ENCODE results near the gene ANKFN1. TPM values are rescaled to one million over a fixed set of nuclear protein-coding genes. Genes with fewer than 3 reads are reported as not detected.

The ANKFN1 gene
- polyA plus RNA-seq, 3 donors from 2014 or later = not detected

DNA sequence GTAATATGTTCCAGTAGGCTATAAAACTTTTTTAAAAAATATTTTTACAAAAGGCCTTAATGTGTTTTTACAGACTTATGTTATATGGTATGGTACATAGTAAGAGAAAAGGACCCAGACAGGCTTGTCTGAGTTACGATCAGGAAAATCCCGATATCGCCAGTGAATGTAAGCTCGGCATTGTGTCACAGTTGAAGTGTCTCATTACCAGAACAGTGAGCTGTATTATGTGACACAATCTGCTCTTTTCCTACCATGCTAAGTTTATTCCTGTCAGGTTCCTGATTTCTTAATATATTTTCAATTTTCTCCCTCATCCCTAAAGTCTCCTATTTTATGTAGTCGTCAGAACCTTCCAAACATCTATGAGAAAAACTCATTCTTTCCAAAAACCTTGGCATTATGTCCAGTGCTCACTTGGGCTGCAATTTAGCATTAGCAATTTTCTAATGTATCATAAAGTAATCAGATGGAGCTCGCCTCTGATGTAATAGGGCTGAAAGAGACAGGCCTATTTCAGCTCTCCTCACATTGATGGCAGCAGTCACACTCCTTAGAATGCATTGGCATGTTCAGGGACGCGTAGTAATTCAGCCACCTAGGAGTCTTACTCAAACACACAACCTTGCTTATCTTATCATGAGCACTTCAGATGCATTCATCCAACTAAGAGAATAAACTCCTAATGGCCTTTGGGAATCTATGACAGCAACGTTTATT is 292.6 kb downstream of the ANKFN1 start:
- no peaks in the 10 kb centered on the region for H3K9me3 Mint-ChIP-seq
- H3K27ac Mint-ChIP-seq = no peak overlapping the region
- H3K4me1 Mint-ChIP-seq = no peaks in the 10 kb centered on the region
- H3K4me3 Mint-ChIP-seq = no peak overlapping the region
- no peak for DNase-seq
- H3K36me3 Mint-ChIP-seq = no peaks in the 10 kb centered on the region
- peaks cover 0 to 5% (median 1%) of the 10 kb centered on the region in 3 donors for H3K27me3 Mint-ChIP-seq (ENCODE audit: low read depth in 3 of 3)

DNA sequence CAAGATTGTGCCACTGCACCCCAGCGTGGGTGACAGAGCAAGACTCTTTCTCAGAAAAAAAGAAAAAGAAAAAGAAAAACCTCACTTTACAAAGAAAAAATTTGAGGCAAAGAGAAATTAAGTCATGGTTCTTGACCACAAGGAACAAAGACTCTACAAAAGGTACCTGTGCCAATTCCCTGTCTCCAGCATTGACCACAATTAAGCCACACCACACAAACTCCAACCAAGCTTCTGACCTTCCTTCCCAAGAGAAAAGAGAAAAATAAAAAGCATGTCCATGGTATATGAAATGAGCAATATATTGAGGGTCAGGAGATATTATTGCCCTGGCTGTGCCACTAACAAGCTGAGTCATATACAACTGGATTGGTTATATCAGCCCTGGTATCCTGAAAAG is 293.9 kb downstream of the ANKFN1 start:
- Mint-ChIP-seq H3K27me3 (ENCODE audit: low read depth in 3 of 3) (peaks cover 0 to 5% (median 1%) of the 10 kb centered on the region in 3 donors), H3K27ac (no peak overlapping the region), H3K36me3 (no peaks in the 10 kb centered on the region), H3K9me3 (no peaks in the 10 kb centered on the region), H3K4me3 (no peak overlapping the region), H3K4me1 (no peaks in the 10 kb centered on the region)
- no peak for DNase-seq

DNA sequence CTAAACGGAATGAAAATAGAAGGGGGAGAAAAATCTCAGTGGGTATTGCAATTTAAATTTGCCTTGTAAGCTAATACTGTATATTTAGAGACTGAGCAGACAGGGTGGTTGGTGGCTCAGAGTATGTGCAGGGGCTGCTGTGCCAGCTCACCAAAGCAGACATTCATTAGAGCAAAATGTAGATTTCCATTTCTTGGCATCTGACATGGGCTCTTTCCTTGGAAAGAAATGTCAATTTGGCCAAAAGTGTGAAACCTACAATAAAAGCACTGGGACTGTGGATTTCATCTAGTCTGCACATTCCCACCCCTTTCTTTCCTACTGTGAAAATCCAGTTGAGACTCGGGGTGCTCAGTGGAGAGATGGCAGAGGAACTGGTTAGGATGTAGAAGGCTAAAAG is 295.1 kb downstream of the ANKFN1 start:
- H3K27me3 Mint-ChIP-seq (ENCODE audit: low read depth in 3 of 3) = peaks cover 0 to 6% (median 1%) of the 10 kb centered on the region in 3 donors
- no peaks in the 10 kb centered on the region for H3K9me3 Mint-ChIP-seq
- H3K27ac Mint-ChIP-seq = no peak overlapping the region
- no peaks in the 10 kb centered on the region for H3K36me3 Mint-ChIP-seq
- DNase-seq = no peak
- no peaks in the 10 kb centered on the region for H3K4me1 Mint-ChIP-seq
- H3K4me3 Mint-ChIP-seq = no peak overlapping the region

DNA sequence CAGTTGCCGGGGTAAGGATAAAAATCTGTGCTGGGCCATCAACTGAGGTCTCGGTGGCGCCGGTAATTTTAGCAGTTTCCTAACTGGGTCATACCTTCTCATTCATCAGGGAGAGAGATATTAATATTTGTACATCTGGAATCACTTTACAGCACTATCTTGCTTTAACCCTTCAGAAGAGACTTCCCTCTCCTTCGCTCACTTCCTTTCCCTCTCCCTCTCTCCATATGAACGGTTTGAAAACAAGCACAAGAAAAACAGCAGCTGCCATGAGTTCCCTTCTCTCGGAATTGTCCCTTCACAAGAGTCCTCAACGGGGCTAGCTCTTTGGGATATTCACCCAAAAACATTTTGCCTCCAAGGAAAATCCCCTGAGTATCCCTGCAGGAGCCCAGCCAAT is 295.9 kb downstream of the ANKFN1 start:
- Mint-ChIP-seq H3K27ac (no peak overlapping the region), H3K4me1 (no peaks in the 10 kb centered on the region), H3K4me3 (no peak overlapping the region), H3K9me3 (no peaks in the 10 kb centered on the region), H3K36me3 (no peaks in the 10 kb centered on the region), H3K27me3 (ENCODE audit: low read depth in 3 of 3) (peaks cover 1 to 6% (median 4%) of the 10 kb centered on the region in 3 donors)
- no peak for DNase-seq

DNA sequence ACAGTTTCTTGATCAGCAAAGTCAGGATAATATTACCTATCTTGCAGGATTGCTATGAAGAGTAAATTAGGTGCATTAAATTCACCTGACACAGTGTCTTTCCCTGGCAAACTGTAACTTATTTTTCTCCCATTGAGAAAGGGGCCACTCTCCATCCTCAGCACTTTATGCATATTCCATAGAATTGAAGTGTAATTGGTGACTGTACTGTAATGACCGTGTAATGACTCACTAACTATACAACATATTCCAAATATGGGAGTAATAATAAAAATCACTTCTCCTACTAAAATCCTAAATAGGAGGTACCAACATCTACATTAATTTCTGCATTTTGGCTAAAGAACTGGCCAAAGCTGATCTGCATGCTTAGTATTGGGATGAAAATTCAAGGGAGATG is 298.4 kb downstream of the ANKFN1 start:
- peaks cover 0 to 9% (median 7%) of the 10 kb centered on the region in 3 donors for H3K27me3 Mint-ChIP-seq (ENCODE audit: low read depth in 3 of 3)
- DNase-seq = no peak
- H3K27ac Mint-ChIP-seq = no peak overlapping the region
- no peaks in the 10 kb centered on the region for H3K9me3 Mint-ChIP-seq
- H3K4me3 Mint-ChIP-seq = no peak overlapping the region
- no peaks in the 10 kb centered on the region for H3K4me1 Mint-ChIP-seq
- no peaks in the 10 kb centered on the region for H3K36me3 Mint-ChIP-seq

DNA sequence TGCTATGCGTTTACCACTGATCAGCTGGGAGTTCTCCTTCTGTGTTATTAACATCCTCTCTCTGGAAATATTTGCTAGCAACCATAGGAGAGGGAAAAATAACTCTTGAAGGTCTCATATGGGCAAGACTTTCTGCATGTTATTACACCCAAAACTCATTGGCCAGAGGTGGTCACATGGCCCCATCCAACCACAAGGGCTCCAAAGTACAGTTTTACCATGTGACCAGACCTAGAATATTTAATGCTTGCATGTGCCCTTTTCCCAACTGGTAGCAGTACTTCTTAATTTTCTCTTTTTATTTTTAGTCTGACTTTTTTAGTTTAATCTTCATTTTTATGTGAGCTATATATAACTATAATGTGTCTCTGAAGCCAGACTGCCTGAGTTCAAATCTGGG is 299.2 kb downstream of the ANKFN1 start:
- Mint-ChIP-seq H3K27me3 (ENCODE audit: low read depth in 3 of 3) (peaks cover 0 to 9% (median 7%) of the 10 kb centered on the region in 3 donors), H3K4me1 (no peaks in the 10 kb centered on the region), H3K27ac (no peak overlapping the region), H3K4me3 (no peak overlapping the region), H3K9me3 (no peaks in the 10 kb centered on the region), H3K36me3 (no peaks in the 10 kb centered on the region)
- no peak for DNase-seq

DNA sequence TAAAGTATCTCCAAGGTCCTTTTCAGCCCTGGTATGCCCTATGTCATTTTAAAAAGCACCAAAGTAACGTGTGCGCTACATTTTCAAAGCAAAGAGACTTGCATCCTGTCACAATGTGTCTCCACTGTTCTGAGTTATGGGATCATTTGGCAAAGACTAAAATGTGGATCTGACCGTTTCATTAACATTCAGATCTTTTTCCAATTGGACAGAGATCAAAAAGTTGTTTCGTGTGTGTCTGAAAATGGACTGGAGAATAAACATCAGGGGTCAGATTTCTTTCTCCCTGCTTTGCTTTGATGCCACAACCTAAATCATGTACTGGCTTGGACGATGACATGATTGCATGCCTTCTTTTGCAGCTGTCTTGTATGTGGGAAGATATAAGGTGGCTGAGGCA is 304.2 kb downstream of the ANKFN1 start:
- Mint-ChIP-seq H3K36me3 (no peaks in the 10 kb centered on the region), H3K27ac (no peak overlapping the region), H3K27me3 (ENCODE audit: low read depth in 3 of 3) (peaks cover 3 to 16% (median 5%) of the 10 kb centered on the region in 3 donors), H3K4me1 (no peaks in the 10 kb centered on the region), H3K4me3 (no peak overlapping the region), H3K9me3 (no peaks in the 10 kb centered on the region)
- no peak for DNase-seq

DNA sequence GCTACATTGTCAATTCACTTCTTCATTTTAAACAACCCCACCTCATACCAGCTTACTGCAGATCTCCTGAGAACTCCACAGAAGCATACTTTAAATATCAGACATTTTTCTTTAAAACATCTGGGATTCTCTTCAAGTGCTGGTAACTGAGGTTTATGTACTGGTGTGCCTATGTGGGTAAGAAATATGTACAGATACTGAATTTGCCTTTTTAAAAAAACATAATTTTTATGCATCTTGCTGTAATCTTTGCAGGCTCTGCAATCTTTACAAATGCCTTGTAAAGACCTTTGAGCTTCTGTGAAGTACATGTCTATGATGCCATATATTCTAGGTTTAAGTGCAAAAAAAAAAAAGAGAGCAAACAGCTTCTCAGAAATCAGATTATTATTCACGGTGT is 312.6 kb downstream of the ANKFN1 start:
- DNase-seq = no peak

DNA sequence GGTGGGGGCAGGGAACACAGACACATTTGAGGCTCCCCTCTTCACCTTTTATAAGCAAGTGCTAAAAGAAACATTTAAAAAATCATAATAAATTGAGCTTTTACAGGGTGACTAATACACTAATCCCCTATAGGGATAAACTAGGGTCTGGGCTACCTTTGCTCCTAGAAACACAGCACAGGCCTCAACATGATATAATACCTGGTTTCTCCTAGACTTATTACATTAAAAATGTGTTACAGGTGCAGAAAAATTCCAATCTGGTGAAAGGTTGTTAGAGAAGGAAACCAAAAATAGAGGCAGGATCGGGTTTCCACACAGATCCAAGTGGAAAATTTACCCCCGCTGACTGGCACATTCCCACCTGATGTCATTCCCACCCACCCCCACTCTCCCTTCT is 315.6 kb downstream of the ANKFN1 start:
- no peak for DNase-seq
- Mint-ChIP-seq H3K36me3 (no peaks in the 10 kb centered on the region), H3K4me1 (no peaks in the 10 kb centered on the region), H3K9me3 (peaks cover 0 to 1% (median 0%) of the 10 kb centered on the region in 6 donors), H3K27me3 (ENCODE audit: low read depth in 3 of 3) (peaks cover 4 to 5% (median 4%) of the 10 kb centered on the region in 3 donors), H3K27ac (no peak overlapping the region), H3K4me3 (no peak overlapping the region)

More for the DNA sequence above, 312.6 kb downstream of the ANKFN1 start:
- no peak overlapping the region for H3K27ac Mint-ChIP-seq
- no peak overlapping the region for H3K4me3 Mint-ChIP-seq
- no peaks in the 10 kb centered on the region for H3K36me3 Mint-ChIP-seq
- H3K4me1 Mint-ChIP-seq = no peaks in the 10 kb centered on the region
- peaks cover 0 to 6% (median 0%) of the 10 kb centered on the region in 3 donors for H3K27me3 Mint-ChIP-seq (ENCODE audit: low read depth in 3 of 3)
- H3K9me3 Mint-ChIP-seq = peaks cover 0 to 1% (median 0%) of the 10 kb centered on the region in 6 donors

DNA sequence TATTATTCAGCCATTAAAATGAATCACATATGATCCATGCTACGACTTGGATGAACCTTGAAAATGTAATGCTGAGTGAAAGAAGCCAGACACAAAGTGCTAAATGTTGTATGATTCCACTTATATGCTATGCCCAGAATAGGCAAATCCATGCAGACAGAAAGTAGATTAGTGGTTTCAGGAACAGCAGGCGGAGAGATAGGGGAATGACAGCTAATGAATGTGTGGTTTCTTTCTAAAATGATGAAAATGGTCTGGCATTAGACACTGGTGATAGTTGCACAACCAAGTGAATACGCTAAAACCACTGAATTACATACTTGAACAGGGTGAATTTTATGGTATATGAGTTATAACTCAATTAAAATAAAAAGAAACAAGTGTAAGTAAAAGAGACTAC is 318.4 kb downstream of the ANKFN1 start:
- DNase-seq = no peak
- Mint-ChIP-seq H3K4me1 (peaks cover 5 to 6% of the 10 kb centered on the region in 2 donors), H3K36me3 (no peaks in the 10 kb centered on the region), H3K9me3 (peaks cover 0 to 1% (median 0%) of the 10 kb centered on the region in 6 donors), H3K4me3 (no peak overlapping the region), H3K27ac (no peak overlapping the region), H3K27me3 (ENCODE audit: low read depth in 3 of 3) (peaks cover 3 to 4% (median 4%) of the 10 kb centered on the region in 3 donors)

DNA sequence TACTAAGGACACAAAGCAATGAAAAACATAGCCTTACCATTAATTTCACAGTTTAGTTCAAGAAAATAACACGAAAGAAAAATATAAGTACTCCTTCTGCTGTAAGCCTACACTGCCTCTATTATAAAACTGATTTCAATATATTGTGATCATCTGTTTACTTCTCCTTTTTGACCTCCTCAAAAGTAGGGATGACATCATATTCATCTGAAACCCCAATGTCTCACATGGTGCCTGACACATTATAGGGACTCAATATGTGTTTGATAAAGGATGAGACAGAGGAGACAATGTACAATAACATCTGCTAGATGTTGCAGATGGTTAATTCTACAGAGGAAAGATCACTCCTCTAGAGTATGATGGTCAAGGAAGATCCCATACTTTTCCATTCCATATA is 321.8 kb downstream of the ANKFN1 start:
- DNase-seq = no peak
- Mint-ChIP-seq H3K4me3 (no peak overlapping the region), H3K27ac (no peak overlapping the region), H3K27me3 (ENCODE audit: low read depth in 3 of 3) (peaks cover 2 to 9% (median 4%) of the 10 kb centered on the region in 3 donors), H3K36me3 (no peaks in the 10 kb centered on the region), H3K4me1 (peaks cover 5 to 6% of the 10 kb centered on the region in 2 donors), H3K9me3 (peaks cover 0 to 1% (median 0%) of the 10 kb centered on the region in 6 donors)

DNA sequence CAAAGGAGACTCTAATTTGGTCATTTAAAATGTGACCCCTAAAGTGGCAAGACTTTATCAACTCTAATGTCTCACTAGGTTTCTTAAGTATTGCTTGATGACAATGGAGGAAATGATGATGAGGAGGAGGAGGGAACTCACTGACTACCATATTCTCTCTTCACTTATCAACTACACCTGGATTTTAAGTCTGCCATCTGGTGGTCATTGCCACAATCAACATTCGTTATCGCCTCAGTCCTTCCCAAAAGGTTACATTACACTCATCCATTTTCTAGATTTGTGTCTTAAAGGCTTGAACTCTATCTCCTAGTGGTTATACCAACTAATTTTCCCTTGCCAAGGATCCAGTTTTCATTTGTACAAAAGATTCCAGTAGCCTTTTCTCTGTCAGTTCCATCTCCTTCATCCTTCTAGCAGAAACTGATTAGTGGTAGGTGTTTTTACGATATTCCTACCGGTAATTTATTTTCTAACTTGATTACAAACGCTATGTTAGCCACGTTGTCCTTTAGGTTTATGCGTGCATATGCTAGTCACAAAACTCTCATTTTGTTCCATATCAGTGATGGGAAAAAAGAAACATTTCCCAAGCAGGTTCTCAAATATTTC is 325.7 kb downstream of the ANKFN1 start:
- Mint-ChIP-seq H3K9me3 (no peaks in the 10 kb centered on the region), H3K27ac (no peak overlapping the region), H3K4me1 (peaks cover 5 to 6% of the 10 kb centered on the region in 2 donors), H3K36me3 (no peaks in the 10 kb centered on the region), H3K27me3 (ENCODE audit: low read depth in 3 of 3) (peaks cover 1 to 5% (median 2%) of the 10 kb centered on the region in 3 donors), H3K4me3 (no peak overlapping the region)
- no peak for DNase-seq

DNA sequence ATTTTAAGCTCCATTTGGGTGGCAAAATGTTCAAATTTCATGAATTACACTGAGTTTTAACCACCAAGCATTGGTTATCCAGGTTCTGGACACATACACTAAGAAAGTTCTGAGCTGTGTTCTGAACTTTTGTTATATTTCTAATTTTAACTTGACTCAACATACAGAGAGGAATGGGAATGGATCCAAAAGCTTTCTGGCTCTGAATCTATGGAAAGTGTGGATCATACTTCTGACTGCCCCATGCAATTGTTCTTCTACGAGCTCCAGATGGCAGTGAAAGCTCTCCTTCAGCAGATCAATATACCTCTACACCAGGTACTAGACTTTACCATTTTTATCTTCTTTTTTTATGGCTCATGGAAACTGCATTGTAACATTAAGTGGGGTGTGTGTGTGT is 327.2 kb downstream of the ANKFN1 start:
- Mint-ChIP-seq H3K4me1 (peaks cover 5 to 6% of the 10 kb centered on the region in 2 donors), H3K27me3 (ENCODE audit: low read depth in 3 of 3) (peaks cover 2 to 5% (median 3%) of the 10 kb centered on the region in 3 donors), H3K9me3 (no peaks in the 10 kb centered on the region), H3K27ac (no peak overlapping the region), H3K4me3 (no peak overlapping the region), H3K36me3 (no peaks in the 10 kb centered on the region)
- DNase-seq = no peak

DNA sequence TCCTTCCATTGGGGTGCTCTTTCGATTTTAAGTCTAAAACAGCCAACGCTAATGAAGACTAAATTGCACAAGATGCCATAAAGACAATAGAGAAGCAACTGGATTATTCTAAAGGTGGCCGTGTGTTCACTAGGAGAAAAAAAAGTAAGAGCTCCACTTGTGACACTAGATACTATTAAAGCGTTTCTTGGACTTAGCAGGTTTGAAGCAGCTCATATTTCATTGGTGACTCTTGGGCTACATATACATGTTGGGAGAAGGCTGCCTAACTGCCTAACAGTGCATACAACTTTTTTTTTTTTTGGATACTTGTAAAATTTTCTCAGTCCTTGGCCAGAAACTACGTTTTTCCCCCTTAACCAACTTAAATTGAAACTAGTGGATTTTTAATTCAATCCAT is 328.4 kb downstream of the ANKFN1 start:
- Mint-ChIP-seq H3K4me3 (no peak overlapping the region), H3K9me3 (no peaks in the 10 kb centered on the region), H3K27me3 (ENCODE audit: low read depth in 3 of 3) (peaks cover 2 to 5% (median 3%) of the 10 kb centered on the region in 3 donors), H3K27ac (no peak overlapping the region), H3K36me3 (no peaks in the 10 kb centered on the region), H3K4me1 (no peaks in the 10 kb centered on the region)
- DNase-seq = no peak
